Renal cortical epithelial cell (primary cell): Measurements from ENCODE around the gene ZBTB47. TPM values are rescaled to one million over a fixed set of nuclear protein-coding genes. Genes with fewer than 3 reads are reported as not detected.

Source experiments
- DNase-seq: peaks from one replicate; pipeline ENCODE4 v3.0.0-alpha.2; 2011; ENCODE audit warnings: low read depth
- total RNA-seq: library from RNA; depleted of rRNA; stranded (reverse); fragments of >200 nt; gene quantifications from 2 replicates; pipeline ENCODE4 v1.2.3, GENCODE V29; 2014

ZBTB47 gene
- total RNA-seq, 1 donor from 2014 or later = 39.2 TPM

- peak; percentile 84 for DNase-seq
Observed at GRCh38 chr3:42652611-42653302, 740 bp upstream of the ZBTB47 start.

- no peak for DNase-seq
Observed at GRCh38 chr3:42653303-42653559, 266 bp upstream of the ZBTB47 start.

- no peak for DNase-seq
Observed at GRCh38 chr3:42654331-42655201, 1.1 kb downstream of the ZBTB47 start.

- no peak for DNase-seq
Observed at GRCh38 chr3:42655331-42655888, 1.9 kb downstream of the ZBTB47 start.

GRCh38 chr3:42655980-42656679 is 2.6 kb downstream of the ZBTB47 start:
- peak; percentile 14 for DNase-seq

- DNase-seq = no peak
Observed at GRCh38 chr3:42656680-42657610, 3.4 kb downstream of the ZBTB47 start.

GRCh38 chr3:42657675-42658074 is 4.2 kb downstream of the ZBTB47 start:
- no peak for DNase-seq

GRCh38 chr3:42658091-42658770 is 4.7 kb downstream of the ZBTB47 start:
- no peak for DNase-seq

GRCh38 chr3:42658771-42659390 is 5.4 kb downstream of the ZBTB47 start:
- no peak for DNase-seq

GRCh38 chr3:42659451-42660130 is 6.1 kb downstream of the ZBTB47 start:
- DNase-seq = no peak

- no peak for DNase-seq
Observed at GRCh38 chr3:42660131-42660715, 6.7 kb downstream of the ZBTB47 start.

- no peak for DNase-seq
Observed at GRCh38 chr3:42660898-42661297, 7.4 kb downstream of the ZBTB47 start.

GRCh38 chr3:42661593-42662022 is 8.1 kb downstream of the ZBTB47 start:
- no peak for DNase-seq

GRCh38 chr3:42662037-42662812 is 8.7 kb downstream of the ZBTB47 start:
- DNase-seq = no peak

- no peak for DNase-seq
Observed at GRCh38 chr3:42662813-42663535, 9.5 kb downstream of the ZBTB47 start.

GRCh38 chr3:42663581-42664437 is 10.3 kb downstream of the ZBTB47 start:
- DNase-seq = no peak

- no peak for DNase-seq
Observed at GRCh38 chr3:42664438-42664803, 10.9 kb downstream of the ZBTB47 start.
